GM21786 (cell line): ENCODE results near the gene RNF151.
"Not testable (repeated sequence)": the region's sequence is repeated elsewhere in the genome, so short reads cannot be mapped to it uniquely, and the experiment has no call there.

Source experiments
- ATAC-seq: cut with Tn5 transposase; IDR thresholded peaks from one replicate; pipeline ENCODE4 v1.9.1; 2021; ENCODE audit not compliant: unreplicated experiment

Gene RNF151

DNA sequence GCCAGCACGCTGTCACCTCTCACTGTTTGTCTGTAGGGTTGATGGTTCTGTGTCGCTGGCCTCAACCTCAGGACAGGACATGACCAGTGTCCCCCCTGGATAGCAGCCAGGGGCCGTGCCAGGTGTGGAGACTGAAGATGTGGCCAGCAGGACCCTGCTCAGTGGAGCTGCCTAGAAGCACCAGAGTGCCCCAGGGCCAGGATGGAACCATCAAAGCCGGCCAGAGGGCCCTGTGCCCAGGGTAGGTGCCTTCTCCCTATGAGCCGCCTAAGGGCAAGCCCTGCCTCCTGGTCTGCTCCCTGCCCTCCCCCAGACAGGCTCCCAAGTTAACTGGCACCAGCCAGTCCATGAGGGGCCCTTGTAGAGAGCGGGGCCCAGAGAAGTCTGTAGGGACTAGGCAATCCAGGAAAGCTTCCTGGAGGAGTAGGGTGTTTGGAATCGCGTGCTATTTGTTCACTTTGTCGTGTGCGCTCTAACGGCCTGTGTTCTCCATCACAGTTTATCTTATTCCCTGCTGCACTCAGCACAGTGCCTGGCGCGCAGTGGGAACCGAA lies 7.9 kb upstream of the RNF151 start:
- ATAC-seq: no peak

DNA sequence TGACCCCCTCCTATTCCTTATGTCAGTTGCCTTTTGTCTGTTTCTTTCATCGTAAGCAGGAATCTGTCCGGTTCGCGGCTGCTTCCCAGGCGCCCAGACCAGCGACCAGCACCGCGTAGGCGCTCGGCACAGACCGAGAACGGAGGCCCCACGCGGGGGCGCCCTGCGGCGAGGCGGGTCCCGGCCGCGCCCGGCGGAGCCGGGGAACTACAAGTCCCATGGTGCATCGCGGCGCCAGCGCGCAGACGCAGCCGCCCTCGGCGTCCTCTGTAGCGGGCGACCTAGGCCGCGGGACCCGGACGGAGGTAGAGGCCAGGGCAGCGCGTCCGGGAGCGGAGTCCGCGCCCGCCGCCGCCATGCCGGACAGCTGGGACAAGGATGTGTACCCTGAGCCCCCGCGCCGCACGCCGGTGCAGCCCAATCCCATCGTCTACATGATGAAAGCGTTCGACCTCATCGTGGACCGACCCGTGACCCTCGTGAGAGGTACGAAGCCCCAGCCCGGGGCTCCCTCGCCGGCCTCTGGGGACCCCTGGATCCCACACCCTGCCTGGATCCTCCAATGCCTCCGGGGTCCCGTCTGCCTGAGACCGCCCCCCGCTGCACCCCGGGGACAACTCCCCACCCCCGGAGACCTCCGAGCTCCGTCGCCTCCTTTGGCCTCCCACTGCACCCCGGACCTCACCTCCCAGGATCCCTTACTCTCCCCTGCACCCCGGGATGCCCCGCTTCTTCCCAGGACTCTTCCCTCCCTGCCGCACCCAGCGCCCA lies 7.2 kb upstream of the RNF151 start, which contains the start of gene NDUFB10:
NDUFB10 (plus strand) TSS at position 270 of the 771 bp plus-strand sequence; CDS start at position 357, 87 bp downstream.
- ATAC-seq: peak; percentile 62

DNA sequence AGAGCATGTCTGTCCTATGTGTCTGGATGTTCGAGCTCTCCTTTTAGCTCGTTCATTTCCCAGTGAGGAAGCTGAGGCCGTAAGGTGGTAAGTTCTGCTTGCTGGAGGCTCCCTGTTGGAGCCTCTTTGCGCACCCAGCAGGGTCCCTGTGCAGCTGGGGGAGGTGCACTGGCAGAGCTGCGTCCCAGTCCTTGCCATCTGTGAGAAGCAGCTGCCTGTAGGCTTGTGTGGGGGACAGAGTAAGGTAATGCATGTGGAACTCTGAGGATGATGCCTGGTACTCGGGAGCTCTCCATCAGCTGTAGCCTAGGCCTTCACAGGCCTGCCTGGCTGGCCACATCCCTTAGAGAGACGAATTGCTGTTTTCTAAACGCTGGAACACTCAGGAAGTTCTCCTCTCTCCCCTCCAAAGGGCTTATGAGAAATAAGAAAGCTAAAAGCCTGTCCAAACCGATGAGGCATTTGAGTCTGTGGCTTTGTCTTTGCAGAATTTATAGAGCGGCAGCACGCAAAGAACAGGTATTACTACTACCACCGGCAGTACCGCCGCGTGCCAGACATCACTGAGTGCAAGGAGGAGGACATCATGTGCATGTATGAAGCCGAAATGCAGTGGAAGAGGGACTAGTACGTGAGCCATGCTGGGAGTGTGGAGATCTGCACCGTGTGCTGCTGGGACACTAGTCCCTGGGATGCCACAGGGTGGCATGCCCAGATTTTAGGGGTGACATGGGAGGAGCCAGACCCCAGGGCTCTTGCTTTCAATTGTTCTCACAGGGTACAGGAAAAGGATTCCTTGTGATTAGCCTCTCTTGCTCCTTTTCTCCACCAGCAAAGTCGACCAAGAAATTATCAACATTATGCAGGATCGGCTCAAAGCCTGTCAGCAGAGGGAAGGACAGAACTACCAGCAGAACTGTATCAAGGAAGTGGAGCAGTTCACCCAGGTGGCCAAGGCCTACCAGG lies 5.7 kb upstream of the RNF151 start:
- ATAC-seq: no peak

DNA sequence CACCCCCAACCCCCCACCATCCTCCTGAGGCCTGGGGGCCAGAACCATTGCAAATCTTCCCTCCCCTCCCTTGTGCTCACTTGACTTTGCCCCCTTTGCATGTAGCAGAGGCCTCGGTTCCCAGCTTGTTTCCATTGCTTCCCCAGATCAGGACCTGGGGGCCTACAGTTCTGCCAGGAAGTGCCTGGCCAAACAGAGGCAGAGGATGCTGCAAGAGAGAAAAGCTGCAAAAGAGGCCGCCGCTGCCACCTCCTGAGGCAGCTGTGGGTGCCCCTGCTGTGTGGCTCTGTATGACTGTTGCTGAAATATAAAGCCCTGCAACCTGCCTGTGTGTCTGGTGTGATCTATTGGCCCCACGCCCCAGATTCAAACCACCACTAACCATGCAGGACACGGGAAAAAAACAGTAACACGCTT lies 5.0 kb upstream of the RNF151 start:
- ATAC-seq: no peak

DNA sequence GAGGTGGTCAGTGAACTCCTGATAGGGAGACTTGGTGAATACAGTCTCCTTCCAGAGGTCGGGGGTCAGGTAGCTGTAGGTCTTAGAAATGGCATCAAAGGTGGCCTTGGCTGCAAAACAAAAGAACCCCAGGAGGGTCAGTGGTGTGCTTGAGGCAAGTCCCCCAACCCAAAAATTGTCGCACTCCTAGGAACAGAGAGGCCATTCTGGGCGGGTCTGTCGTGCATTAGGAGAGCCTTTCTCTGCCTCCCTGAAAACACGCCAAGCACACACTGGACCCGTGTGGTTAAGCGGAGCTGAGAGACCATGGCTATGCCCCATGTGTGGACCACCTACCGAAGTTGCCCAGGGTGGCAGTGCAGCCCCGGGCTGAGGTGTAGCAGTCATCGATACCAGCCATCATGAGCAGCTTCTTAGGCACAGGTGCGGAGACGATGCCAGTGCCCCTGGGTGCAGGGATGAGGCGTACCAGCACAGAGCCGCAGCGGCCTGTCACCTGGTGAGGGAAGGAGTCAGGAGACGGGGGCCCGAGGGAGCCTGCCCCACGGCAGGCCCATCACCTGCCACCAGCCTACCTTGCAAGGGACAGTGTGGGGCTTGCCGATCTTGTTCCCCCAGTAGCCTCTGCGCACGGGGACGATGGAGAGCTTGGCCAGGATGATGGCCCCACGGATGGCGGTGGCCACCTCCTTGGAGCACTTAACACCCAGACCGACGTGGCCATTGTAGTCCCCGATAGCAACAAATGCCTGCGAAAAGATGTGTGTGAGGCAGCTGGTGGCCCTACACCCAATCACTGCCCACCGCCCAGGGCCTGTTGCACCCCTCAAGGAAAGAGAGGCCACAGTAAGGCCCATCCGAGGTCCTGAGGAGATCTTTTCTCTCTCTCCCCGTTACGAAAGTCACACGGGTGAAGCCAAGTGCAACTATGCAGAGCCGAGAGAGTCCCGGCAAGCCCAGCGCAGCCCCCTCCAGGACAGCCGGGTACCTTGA lies 4.2 kb upstream of the RNF151 start:
- ATAC-seq: not testable (repeated sequence)

DNA sequence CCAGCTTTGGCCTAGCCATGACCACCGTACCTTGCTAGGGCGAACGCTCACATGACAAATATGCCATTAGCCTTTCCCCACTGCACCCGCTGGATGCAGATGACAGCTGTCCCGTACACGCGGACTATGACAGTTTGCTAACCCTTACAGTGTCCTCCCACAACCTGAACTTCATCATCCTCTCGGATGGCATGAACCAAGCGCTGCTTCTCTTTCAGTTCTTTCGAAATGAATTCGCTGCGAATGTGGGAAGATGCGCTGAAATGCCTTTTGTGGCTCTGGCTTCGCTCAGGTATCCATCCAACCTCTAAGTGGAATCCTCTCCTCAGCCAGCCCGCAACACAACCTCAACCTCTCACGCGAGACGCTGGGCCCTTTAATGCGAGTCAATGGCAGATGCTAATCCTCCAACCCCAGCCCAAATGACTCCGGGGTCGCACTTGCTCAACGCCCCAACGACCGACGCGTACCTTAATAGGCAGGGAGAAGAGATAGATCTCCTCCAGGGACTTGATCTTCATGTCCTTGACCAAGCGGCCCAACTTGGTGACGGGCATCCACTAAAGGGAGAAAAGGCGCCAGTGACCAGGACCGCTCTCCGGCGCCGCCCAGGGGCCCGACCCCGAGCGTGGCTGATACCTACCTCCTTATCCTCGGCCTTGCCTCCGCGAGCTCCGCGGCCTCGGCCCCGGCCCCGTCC lies 2.7 kb upstream of the RNF151 start:
- ATAC-seq: peak; percentile 16

DNA sequence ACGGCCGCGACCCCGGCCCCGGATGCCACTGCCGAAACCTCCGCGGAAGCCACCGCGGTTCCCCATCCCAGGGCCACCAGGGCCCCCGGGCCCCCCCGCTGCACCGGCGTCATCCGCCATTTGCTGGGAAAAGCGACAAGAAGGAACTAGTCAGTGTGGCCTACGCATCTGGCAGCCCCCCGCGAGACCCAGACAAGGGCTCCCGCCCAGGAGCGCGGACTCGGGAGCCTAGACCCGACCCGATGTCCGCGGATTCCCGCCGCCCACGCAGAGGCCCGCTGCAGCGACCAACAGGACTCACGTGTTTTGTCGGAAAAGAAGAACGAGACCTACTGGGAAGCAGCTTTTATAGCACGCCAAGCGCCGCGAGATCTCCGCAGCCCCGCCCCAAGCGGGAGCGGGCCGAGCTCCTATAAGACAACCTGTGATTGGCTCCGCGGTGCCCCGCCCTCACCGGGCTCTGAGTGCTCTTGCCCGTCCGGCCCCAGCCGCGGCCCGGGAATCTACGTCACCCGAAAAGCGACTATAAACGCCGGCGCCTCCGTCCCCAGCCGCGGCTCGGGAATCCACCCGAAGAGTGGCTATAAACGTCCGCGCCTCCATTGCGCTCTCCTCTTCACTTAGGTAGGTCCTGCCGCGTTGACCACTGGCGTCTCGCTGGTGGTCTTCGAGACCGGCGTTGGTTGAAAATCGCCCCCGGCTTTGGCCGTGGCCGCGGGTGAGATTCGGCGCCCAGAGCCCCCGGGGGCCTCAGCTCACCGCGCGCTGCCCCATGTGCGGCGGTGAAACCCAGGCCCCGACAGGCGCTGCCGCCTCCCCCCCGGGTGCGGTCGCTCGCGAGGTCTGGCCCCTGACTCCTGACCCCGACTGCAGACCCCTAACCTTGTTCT lies 1.9 kb upstream of the RNF151 start, which contains the start of gene RPS2:
RPS2 (minus strand) TSS at position 321 of the 890 bp plus-strand sequence; CDS start at position 120, 201 bp downstream.
- ATAC-seq: peak; percentile 77

DNA sequence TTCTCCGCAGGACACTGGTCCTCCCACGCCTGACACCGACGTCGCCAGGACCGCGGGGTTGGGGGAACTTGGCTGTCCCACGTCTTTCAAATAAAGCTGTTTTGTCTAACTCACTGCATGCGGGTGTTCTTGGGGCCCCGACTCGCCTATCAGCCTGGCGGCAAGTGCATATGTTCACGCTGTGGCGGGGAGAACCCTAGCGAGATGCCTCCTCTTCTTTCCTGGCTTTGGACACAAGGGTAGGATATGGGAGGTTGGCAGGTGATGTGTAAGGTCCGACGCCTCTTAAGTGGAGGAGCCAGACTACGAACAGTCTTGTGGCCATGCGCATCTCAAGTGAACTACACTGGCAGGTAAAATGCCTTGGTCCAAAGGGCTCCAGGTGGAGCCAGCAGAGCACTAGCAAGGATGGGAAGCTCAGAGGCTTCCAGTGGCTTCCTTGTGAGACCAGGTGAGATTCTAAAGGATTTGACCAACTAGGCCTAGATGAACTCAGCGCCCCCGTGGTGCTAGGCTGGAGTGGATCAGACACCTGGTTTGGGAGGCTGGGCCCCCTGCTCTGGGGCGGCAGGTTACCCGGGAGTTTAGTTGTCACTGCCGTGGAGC lies 1.2 kb upstream of the RNF151 start:
- no peak for ATAC-seq

DNA sequence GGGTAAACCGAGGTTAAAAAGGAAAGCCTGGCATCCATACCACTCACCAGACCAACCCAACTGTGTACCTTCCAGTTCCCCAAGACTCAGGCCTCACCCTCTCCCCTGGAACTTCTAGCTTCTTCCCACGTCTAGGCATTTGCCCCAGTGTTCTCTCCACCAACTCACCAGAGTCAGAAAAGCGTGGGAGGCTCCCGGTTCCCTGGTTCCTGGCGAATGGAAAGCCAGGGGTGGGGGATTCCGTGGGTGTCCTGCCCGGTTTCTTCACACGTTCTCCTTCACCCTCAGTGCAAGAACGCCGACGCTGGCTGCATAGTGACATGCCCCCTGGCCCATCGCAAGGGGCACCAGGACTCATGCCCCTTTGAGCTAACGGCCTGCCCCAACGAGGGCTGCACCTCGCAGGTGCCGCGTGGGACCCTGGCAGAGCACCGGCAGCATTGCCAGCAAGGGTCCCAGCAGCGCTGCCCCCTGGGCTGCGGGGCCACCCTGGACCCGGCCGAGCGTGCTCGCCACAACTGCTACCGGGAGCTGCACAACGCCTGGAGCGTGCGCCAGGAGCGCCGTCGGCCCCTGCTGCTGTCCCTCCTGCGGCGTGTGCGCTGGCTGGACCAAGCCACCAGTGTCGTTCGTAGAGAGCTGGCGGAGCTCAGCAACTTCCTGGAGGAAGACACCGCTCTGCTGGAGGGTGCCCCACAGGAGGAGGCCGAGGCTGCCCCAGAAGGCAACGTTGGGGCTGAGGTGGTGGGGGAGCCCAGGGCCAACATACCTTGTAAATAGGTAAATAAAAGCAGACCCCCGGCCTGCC lies 1.7 kb downstream of the RNF151 start:
- no peak for ATAC-seq

DNA sequence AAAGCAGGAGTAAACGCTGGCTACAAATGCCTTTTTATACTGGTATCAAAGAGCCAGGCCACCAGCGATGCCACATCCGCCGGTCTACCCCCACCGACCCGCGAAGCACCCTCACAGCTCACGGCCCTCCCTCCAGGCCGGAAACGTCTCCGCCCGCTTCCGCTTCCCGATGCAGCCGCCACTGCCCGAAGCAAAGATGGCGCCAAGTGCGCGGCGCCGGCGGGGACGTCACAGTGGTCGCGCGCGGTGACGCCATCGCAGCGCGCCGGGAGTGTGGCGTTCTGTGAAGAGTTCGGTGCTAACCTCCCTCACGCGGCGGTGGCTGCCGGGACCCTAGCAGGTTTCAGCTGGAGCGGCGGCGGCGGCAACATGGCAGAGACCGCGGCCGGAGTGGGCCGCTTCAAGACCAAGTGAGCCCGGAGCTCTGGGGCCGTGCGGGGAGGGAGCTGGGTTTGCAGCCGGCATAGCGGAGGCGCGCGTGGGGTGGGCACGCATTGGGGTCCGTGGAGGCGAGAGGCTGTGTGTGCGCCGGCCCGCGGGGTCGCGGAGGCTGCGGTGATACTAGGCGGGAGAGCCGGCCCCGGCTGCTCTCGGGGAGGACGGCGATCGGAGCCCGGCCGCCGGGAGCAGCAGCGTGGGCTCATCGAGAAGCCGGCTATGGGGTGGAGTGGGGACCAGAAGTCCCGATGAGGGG lies 5.3 kb downstream of the RNF151 start, which contains the start of gene TBL3:
TBL3 (plus strand) TSS at position 258 of the 694 bp plus-strand sequence; CDS start at position 370, 112 bp downstream.
- ATAC-seq: peak; percentile 81

DNA sequence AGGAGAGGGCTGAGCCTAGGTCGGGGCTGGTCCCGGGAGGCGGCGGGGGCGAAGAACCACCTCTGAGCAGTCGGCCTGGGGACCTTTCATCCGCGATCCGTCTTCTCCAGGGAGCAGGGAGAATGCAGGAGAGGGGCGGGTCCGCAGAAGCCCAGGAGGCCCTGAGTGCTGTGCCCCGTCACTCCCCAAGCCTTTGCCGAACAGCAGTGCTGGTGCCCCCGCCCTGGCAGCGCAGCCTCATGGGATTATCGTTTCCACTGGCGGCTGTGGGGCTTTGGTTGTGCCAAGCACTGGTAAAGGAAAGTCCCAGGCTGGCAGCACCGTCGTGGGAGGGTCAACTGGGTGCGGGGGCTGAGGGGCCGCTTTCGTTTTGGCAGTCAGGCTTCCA lies 5.8 kb downstream of the RNF151 start:
- no peak for ATAC-seq

DNA sequence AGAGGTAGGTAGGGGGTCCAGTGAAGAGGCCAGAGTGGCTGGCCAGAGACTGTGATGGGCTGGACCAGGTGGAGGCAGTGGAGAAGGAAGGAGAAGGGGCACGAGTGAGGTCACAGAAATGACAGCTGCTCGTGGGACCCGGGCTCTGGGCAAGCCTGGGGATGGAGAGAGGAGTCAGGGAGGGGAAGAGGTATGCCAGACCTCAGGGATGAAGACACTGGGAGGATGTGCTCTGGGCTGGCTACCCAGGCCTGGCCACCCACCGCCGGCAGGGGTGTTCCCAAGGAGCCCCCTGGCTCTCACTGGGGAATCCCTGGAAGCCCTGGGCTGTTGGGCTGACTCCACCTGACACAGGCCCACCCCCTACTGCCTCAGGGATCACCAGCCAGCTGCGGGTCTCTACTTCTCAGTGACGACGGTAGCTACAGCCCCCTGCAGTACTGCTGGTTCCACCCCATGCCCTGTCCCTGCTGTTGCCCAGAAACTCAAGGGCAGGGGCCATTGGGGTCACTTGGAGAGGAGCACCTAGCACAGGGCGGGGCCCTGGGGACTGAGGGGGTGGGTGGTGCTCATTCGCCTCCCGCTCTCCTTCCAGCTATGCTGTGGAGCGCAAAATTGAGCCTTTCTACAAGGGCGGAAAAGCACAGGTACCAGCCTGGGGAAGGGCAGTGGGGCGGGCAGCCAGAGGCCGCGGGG lies 7.0 kb downstream of the RNF151 start:
- ATAC-seq: no peak

DNA sequence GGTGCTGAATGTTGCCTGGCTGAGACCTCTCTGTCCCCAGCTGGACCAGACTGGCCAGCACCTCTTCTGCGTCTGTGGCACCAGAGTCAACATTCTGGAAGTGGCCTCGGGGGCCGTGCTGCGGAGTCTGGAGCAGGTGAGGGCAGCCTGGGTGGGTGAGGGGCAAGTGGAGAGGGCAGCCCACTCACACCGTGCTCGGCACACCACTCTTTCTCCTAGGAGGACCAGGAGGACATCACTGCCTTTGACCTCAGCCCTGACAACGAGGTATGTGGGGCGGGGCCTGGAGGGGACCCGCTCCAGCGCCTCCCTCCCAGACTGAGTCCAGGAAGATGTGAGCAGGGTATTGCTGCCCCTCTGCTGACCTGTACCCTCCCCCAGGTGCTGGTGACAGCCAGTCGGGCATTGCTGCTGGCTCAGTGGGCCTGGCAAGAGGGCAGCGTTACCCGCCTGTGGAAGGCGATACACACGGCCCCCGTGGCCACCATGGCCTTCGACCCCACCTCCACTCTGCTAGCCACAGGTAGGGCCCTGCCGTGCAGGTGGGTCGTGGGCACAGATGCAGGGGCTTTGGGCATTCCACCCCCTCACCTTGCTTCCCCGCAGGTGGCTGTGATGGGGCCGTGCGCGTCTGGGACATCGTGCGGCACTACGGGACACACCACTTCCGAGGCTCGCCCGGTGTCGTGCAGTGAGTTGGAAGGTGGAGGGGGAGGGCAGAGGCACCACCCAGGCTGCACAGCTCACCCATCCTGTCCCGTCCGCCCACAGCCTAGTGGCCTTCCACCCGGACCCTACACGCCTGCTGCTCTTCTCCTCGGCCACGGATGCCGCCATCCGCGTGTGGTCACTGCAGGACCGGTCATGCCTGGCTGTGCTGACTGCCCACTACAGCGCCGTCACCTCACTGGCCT lies 7.8 kb downstream of the RNF151 start:
- no peak for ATAC-seq

DNA sequence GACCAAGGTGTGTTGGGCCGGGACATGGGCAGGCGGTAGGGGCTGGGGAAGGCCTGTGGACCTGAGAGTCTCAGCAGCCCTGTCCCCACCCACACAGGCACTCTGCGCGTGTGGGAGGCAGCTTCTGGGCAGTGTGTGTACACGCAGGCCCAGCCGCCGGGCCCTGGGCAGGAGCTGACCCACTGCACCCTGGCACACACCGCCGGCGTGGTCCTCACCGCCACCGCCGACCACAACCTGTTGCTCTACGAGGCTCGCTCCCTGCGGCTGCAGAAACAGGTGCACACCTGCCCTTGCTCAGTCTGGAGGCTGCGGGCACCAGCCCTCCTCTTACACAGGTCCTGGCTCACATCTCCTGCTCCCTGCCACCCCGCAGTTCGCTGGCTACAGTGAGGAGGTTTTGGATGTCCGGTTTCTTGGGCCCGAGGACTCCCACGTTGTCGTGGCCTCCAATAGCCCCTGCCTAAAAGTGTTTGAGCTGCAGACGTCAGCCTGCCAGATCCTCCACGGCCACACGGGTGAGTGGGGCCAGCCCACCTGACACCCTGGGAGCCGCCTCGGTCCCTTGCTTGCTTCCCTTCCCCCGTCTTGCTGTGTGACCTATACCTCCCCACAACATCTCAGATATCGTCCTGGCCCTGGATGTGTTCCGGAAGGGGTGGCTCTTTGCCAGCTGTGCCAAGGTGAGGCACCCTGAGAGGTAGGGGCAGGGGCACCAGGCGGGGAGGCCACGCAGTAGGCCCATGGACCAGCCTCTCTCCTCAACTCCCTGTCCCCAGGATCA lies 9.0 kb downstream of the RNF151 start:
- no peak for ATAC-seq
